HFFc6 (cell line): ENCODE data around the gene PDE4D. TPM values are rescaled to one million over a fixed set of nuclear protein-coding genes. Genes with fewer than 3 reads are reported as not detected.

Experiments
- DNase-seq: peaks from one replicate; pipeline ENCODE4 v3.0.0-alpha.2; 2018
- H3K27ac Mint-ChIP-seq: 2 replicates; pipeline ENCODE4 v1.8.0; 2020; ENCODE audit warnings: mild to moderate bottlenecking, mixed read lengths
- H3K27me3 Mint-ChIP-seq: 2 replicates; pipeline ENCODE4 v1.8.0; 2021; ENCODE audit warnings: mild to moderate bottlenecking, moderate library complexity, mixed read lengths; ENCODE audit not compliant: insufficient read depth
- H3K36me3 Mint-ChIP-seq: 2 replicates; pipeline ENCODE4 v1.8.0; 2021; ENCODE audit warnings: low read depth, mixed read lengths
- H3K4me1 Mint-ChIP-seq: 2 replicates; pipeline ENCODE4 v1.8.0; 2020; ENCODE audit warnings: low read depth, mixed read lengths
- H3K4me3 Mint-ChIP-seq: 2 replicates; pipeline ENCODE4 v1.8.0; 2020; ENCODE audit warnings: mild to moderate bottlenecking, moderate library complexity, mixed read lengths
- H3K9me3 Mint-ChIP-seq: 2 replicates; pipeline ENCODE4 v1.8.0; 2020; ENCODE audit warnings: mild to moderate bottlenecking, mixed read lengths
- CTCF ChIP-seq: fragments of 200-600 bp; sonication (generic); IDR thresholded peaks from 2 replicates; pipeline ENCODE4 v1.5.0; 2021; ENCODE audit warnings: antibody characterized with exemption, mild to moderate bottlenecking
- total RNA-seq, 6 experiments: library from RNA; stranded (reverse); fragmentation: NEBNext Ultra II Directional; extraction: Animal tissue kit (Norgen Biotek cat#: 25700); gene quantifications; 2 replicates in 1 of 6; 3 replicates in 5 of 6; pipeline ENCODE4 v1.2.3, GENCODE V29; 2021

PDE4D gene
- total RNA-seq, 6 experiments from 2014 or later, result 1.8 to 7.3 (median 6.2) TPM

- Mint-ChIP-seq H3K4me3 (no peak overlapping the region), H3K27me3 (no peaks in the 10 kb centered on the region), H3K9me3 (no peaks in the 10 kb centered on the region; the same call in 1 of the 2 replicates), H3K27ac (no peak overlapping the region), H3K4me1 (peaks cover 15% of the 10 kb centered on the region), H3K36me3 (no peaks in the 10 kb centered on the region)
- no peak for DNase-seq
- TF ChIP-seq CTCF, result no peak
Observed at GRCh38 chr5:59300930-59301329, 592.6 kb downstream of the PDE4D start.

GRCh38 chr5:59299006-59299405, 594.5 kb downstream of the PDE4D start:
- Mint-ChIP-seq H3K4me1 (peaks cover 15% of the 10 kb centered on the region), H3K36me3 (no peaks in the 10 kb centered on the region), H3K27ac (no peak overlapping the region), H3K4me3 (no peak overlapping the region), H3K9me3 (no peaks in the 10 kb centered on the region; the same call in 1 of the 2 replicates), H3K27me3 (no peaks in the 10 kb centered on the region)
- DNase-seq, result no peak
- TF ChIP-seq CTCF, result no peak

- H3K27me3 Mint-ChIP-seq, result no peaks in the 10 kb centered on the region
- H3K9me3 Mint-ChIP-seq, result no peaks in the 10 kb centered on the region
- H3K4me1 Mint-ChIP-seq, result peaks cover 15% of the 10 kb centered on the region
- no peaks in the 10 kb centered on the region for H3K36me3 Mint-ChIP-seq
- peak overlapping the region; percentile 89 for H3K4me3 Mint-ChIP-seq
- DNase-seq, result no peak
- no peak for TF ChIP-seq CTCF
- peak overlapping the region; percentile 75 for H3K27ac Mint-ChIP-seq
Observed at GRCh38 chr5:59296317-59297264, 596.9 kb downstream of the PDE4D start.

GRCh38 chr5:59293700-59294099, 599.8 kb downstream of the PDE4D start:
- Mint-ChIP-seq H3K36me3 (no peaks in the 10 kb centered on the region), H3K4me1 (peaks cover 15% of the 10 kb centered on the region), H3K9me3 (no peaks in the 10 kb centered on the region), H3K4me3 (no peak overlapping the region), H3K27me3 (no peaks in the 10 kb centered on the region), H3K27ac (no peak overlapping the region)
- DNase-seq, result no peak
- TF ChIP-seq CTCF, result no peak

GRCh38 chr5:59291941-59292340, 601.6 kb downstream of the PDE4D start:
- TF ChIP-seq CTCF, result no peak
- H3K4me3 Mint-ChIP-seq, result no peak overlapping the region
- H3K27me3 Mint-ChIP-seq, result no peaks in the 10 kb centered on the region
- no peak for DNase-seq
- H3K9me3 Mint-ChIP-seq, result no peaks in the 10 kb centered on the region
- H3K4me1 Mint-ChIP-seq, result peaks cover 8% of the 10 kb centered on the region
- H3K27ac Mint-ChIP-seq, result no peak overlapping the region
- no peaks in the 10 kb centered on the region for H3K36me3 Mint-ChIP-seq
